GM18526 (cell line): ENCODE measurements around the gene ARHGAP28.

Source experiments
- POLR2A ChIP-seq: IDR thresholded peaks from 3 replicates; pipeline ENCODE4 v1.6.1; 2011; ENCODE audit not compliant: insufficient read length; ENCODE audit errors: extremely low read depth

Gene ARHGAP28

GRCh38 chr18:6940451-6940850 lies 210.9 kb downstream of the ARHGAP28 start:
- no peak for TF ChIP-seq POLR2A

GRCh38 chr18:6941996-6942395 lies 212.5 kb downstream of the ARHGAP28 start:
- no peak for TF ChIP-seq POLR2A

- no peak for TF ChIP-seq POLR2A
Observed at GRCh38 chr18:6942742-6943141, 213.2 kb downstream of the ARHGAP28 start.

- no peak for TF ChIP-seq POLR2A
Observed at GRCh38 chr18:6943143-6943542, 213.6 kb downstream of the ARHGAP28 start.

GRCh38 chr18:6947338-6948030 lies 218.0 kb downstream of the ARHGAP28 start:
- no peak for TF ChIP-seq POLR2A

GRCh38 chr18:6948281-6949055 lies 219.0 kb downstream of the ARHGAP28 start:
- TF ChIP-seq POLR2A = no peak

- TF ChIP-seq POLR2A = no peak
Observed at GRCh38 chr18:6949800-6950586, 220.5 kb downstream of the ARHGAP28 start.

- no peak for TF ChIP-seq POLR2A
Observed at GRCh38 chr18:6950641-6951040, 221.1 kb downstream of the ARHGAP28 start.

GRCh38 chr18:6951336-6952090 lies 222.0 kb downstream of the ARHGAP28 start:
- TF ChIP-seq POLR2A = no peak

- TF ChIP-seq POLR2A = no peak
Observed at GRCh38 chr18:6954501-6954900, 225.0 kb downstream of the ARHGAP28 start.

GRCh38 chr18:6955304-6955703 lies 225.8 kb downstream of the ARHGAP28 start:
- TF ChIP-seq POLR2A = no peak

- no peak for TF ChIP-seq POLR2A
Observed at GRCh38 chr18:6956495-6956894, 227.0 kb downstream of the ARHGAP28 start.

- no peak for TF ChIP-seq POLR2A
Observed at GRCh38 chr18:6956999-6957398, 227.5 kb downstream of the ARHGAP28 start.

- no peak for TF ChIP-seq POLR2A
Observed at GRCh38 chr18:6959110-6959509, 229.6 kb downstream of the ARHGAP28 start.

GRCh38 chr18:6960124-6960523 lies 230.6 kb downstream of the ARHGAP28 start:
- no peak for TF ChIP-seq POLR2A

GRCh38 chr18:6960656-6961055 lies 231.1 kb downstream of the ARHGAP28 start:
- TF ChIP-seq POLR2A = no peak

- TF ChIP-seq POLR2A = no peak
Observed at GRCh38 chr18:6961331-6961730, 231.8 kb downstream of the ARHGAP28 start.
